ENCODE measurements around the gene KCNQ1.
A peak's percentile ranks its signal among the peaks of the same experiment; 100 is the strongest.

Gene KCNQ1

GRCh38 chr11:2862395-2863275 lies 417.8 kb downstream of the KCNQ1 start:
- DNase-seq (ENCODE audit: low spot score), result no peak

DNA sequence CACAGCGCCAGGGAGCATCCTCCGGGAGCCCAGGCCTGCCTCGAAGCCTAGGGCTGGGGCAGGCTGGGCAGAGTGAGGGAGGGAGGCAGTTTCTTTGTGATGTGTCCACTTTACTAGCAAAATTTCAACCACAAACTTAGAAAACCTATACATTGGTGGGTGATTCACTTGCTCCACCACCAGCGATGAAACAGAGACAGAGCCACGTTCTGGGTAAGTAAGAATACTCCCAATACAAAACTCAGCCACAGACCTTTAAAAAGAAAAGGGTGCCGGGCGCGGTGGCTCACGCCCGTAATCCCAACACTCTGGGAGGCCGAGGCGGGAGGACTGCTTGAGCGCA lies 418.4 kb downstream of the KCNQ1 start:
- DNase-seq (ENCODE audit: low spot score), result no peak

DNA sequence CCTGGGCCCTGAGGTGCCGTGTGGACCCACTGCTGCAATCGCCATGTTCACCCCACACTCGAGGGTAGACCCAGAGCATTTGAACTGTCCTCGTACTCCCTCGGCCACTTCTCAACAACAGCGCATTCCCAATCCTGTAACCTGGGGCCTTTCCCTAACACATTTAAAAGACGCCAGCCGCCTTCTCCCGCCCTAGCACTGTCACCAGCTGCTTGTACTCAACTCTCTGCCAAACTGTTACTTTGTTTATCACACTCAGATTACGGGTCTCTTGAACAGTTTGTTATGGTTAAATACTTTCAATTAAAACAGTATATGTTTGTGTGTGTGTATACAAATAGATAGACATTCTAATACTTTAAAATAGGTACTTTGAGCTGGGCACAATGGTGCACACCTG lies 420.1 kb downstream of the KCNQ1 start:
- no peak for DNase-seq (ENCODE audit: low spot score)

DNA sequence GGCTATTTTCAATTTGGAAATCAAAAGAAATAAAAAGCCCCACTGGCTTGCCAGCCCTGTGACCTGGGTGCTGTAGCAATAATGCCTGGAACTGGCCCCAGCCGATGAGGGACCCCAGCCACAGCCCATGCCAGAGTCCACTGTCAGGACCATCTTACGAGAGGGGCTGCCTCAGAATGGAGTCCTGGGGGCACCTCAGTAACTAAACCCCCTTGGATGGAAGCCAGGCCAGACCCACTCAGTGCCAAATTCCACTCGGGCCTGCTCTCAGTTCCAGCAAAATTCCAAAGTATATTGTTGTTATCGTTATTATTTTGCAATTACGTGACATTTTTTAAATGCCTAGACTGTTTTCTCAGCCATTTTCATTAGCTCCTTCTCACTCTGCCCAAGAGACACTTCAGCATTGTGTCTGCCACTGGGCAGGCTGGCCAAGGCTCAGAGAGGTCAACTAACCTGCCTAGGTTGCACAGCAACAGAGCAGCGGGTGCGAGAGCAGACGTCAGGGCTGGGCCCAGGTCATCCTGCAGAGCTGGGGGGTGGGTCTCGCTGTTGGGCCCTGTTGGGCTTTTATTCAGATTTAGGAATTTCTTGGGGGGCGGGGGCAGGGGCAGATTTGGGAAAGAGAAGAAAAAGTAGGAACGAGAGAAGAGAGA lies 421.2 kb downstream of the KCNQ1 start:
- DNase-seq (ENCODE audit: low spot score), result no peak

GRCh38 chr11:2867142-2867541 lies 422.3 kb downstream of the KCNQ1 start:
- no peak for DNase-seq (ENCODE audit: low spot score)

GRCh38 chr11:2867722-2868505 lies 423.1 kb downstream of the KCNQ1 start:
- no peak for DNase-seq (ENCODE audit: low spot score)

- no peak for DNase-seq (ENCODE audit: low spot score)
Measured at GRCh38 chr11:2868506-2869133, 423.8 kb downstream of the KCNQ1 start.

GRCh38 chr11:2869134-2869526 lies 424.3 kb downstream of the KCNQ1 start:
- no peak for DNase-seq (ENCODE audit: low spot score)

DNA sequence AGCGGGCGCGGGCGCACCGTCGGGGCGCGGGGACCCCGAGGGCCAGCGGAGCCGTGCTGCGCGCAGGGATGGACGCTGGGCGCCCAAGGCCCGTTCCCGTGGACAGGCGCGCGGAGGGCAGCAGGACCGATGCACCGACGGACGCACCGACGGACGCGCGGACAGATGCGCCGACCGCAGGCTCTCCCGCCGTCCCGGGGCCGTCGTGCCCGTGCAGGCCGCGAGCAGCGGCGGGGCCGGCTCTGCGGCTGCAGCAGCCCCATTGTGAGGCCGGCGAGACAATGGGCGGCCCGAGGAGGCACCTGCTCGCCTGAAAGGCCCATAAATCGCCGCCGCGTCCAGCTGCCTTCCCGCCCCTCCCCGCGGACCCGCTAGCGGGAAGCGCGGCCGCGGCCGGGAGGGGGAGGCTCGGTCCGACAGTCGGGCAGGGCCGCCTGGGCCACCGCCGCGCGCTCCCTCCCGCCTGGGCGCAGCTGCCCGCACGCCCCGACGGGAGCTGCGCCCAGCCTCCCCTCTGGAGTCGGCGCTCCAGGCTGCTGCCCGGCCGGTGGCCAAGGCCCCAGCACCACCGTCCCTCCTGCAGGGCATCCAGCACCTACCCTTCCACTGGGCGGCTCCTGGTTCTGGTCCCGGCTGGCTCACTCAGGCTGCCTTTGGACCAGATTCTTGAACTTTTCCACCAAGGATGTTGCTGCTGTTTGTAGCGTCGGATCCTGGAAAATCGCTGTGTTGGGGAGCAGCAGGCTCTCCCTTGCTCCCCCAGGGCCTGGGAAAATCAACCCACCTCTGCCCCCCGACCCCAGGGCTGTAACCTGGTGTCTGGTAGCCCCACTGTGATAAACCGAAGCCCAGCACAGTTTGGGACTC lies 425.0 kb downstream of the KCNQ1 start:
- no peak for DNase-seq (ENCODE audit: low spot score)

- DNase-seq (ENCODE audit: low spot score), result no peak
Measured at GRCh38 chr11:2870460-2870859, 425.7 kb downstream of the KCNQ1 start.

DNA sequence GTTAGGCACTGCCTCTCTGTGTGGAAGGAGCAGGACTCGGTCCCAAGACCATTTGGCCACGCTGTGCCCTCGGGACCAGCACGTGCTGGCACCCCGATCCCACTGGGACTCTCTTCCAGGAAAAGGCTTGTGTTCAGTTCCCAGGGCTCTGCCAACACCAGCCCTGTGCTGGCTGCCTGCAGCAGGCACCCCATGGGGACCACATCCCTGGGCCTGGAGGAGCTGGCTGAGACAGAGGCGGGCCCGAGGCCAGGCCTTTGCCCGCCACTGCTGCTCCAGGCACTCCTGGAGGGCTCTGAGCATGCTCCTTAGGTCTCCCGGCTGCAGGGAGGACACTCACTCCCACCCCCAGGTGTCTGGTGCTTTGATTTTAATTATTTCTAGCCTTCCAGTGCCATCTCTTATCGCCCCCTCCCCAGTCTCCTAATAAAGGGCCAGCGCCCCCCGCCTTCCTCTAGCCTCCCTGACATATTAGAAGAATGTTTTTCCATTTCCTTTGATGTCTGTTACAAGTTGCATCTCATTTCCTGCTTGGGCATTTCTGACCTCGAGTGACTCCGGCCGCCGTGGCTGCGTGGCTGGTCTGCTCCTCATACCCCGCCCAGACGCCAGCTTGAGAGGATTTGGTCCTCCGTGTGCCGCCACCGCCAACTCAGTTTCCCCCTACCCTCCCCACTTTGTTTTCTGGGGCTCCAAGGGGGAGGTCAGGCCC lies 426.3 kb downstream of the KCNQ1 start:
- peak; percentile 35 for DNase-seq (ENCODE audit: low spot score)

DNA sequence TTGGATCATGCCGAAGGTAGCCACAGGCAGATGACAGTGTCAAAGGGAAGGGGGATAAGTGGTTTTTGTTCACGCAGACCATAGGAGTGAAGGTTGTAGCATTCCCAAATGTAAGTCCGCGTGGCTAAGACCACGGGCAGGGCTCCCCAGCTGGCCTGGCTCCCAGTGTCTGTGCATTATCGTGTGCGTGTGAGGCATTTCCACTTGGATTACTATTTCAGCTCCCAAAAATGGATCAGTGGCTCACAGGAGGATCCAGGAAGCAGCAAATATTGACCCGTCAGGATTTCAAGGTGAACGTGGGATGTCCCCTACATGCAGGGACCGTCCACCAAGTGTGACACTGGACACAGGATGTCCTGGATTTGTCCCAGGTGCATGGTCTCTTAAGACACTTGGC lies 430.2 kb downstream of the KCNQ1 start:
- DNase-seq (ENCODE audit: low spot score), result no peak

GRCh38 chr11:2877474-2877873 lies 432.7 kb downstream of the KCNQ1 start:
- DNase-seq (ENCODE audit: low spot score), result no peak

- DNase-seq (ENCODE audit: low spot score), result no peak
Measured at GRCh38 chr11:2878782-2879181, 434.0 kb downstream of the KCNQ1 start.

DNA sequence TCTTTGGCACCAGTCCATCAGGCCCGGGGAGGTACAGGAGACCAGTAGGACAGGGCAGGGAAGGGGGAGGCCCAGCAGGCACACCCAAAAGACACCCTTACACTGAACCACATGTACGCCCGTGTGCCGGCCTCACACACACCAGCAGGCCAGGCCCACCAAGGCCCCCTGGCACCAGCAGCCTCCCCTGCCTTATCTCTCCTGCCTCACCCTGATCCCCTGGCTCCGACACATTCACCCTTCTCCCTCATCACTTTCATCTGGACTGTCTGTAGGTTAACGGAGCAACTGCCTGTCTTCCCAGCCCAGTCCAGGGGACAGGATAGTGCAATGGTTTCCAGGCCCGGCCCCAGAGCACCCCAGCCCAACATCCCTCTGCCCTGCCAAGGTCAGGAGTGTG lies 435.8 kb downstream of the KCNQ1 start:
- DNase-seq (ENCODE audit: low spot score), result no peak

DNA sequence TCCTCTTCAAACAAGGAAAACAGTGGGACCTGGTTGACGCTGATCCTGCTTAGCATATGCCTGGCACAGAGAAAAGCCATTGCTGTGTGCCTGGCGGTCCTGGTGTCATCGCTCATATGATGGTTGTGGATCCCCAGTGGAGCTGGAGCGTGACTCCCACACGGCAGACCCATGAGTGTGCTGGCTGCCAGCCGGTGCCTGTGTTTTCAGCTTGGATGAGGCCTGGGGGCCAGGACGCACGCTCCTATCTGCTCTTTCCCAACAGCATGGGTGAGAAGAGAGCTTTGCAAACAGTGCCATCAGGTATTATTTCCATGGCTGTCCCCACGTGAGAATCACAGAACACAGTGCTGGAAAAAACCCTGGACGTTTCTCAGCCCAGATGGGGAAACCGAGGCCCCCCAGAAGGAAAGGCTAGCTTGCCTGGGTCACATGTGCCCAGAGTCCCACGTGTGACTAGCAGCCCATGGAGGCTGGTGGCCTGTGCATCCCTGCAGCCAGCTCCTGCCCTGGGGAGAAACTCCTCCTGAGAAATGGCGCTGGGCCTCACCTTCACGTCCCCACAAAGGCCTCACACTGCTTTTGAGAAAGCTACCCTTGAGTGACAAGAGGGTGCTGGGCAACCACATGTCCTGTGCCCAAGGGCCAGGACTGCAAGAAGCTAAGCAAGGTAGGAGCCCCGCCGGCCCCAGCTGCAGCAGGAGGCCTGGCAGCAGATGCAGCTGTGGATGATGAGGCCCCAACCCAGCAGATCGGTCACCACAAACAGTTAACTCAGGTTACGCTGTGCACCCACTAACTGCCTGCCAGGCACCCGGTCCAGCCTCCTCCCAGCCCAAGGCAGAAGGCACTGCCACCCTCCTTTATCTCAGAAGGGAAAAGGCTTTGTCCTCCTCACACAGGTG lies 436.5 kb downstream of the KCNQ1 start:
- no peak for DNase-seq (ENCODE audit: low spot score)

DNA sequence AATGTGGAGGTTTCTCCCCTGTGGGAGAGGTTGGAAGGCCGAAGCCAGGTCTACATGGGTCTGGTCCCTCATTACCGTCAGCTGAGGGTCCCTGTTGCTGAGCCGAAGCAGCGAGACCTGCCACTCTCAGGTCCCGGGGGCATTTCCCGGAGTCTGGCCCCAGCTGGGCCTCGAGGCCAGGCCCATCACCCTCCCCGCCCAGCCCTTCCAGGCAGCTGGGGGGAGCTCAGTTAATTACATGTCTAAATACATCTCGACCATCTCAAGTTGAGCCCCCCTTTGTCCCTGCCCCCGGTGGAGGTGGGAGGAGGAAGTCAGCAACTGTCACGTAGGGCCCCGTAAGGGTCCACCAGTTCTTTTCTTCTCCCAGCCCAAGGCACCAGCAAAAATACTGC lies 437.2 kb downstream of the KCNQ1 start:
- no peak for DNase-seq (ENCODE audit: low spot score)

GRCh38 chr11:2882396-2883110 lies 437.7 kb downstream of the KCNQ1 start:
- DNase-seq (ENCODE audit: low spot score), result no peak

GRCh38 chr11:2883640-2883978 lies 438.8 kb downstream of the KCNQ1 start:
- no peak for DNase-seq (ENCODE audit: low spot score)

All from kidney capillary endothelial cell (primary cell).